H7 (cell line): ENCODE results near the gene PPM1M. TPM values are rescaled to one million over a fixed set of nuclear protein-coding genes. Genes with fewer than 3 reads are reported as not detected.
"Not testable (repeated sequence)": the region's sequence is repeated elsewhere in the genome, so short reads cannot be mapped to it uniquely, and the experiment has no call there.

Experiments
- DNase-seq: peaks from one replicate; pipeline ENCODE4 v3.0.0; 2012
- H3K27me3 ChIP-seq: 2 replicates; pipeline ENCODE4 v1.6.0; 2011; ENCODE audit warnings: mild to moderate bottlenecking, low read length; ENCODE audit not compliant: control insufficient read depth, insufficient read depth
- H3K36me3 ChIP-seq: replicated peaks from 2 replicates; pipeline ENCODE4 v1.5.1; 2011; ENCODE audit warnings: low read length; ENCODE audit not compliant: control insufficient read depth, insufficient read depth
- H3K4me3 ChIP-seq: 2 replicates; pipeline ENCODE4 v1.5.1; 2011; ENCODE audit warnings: low read depth, mild to moderate bottlenecking, control low read depth, low read length, moderate library complexity; ENCODE audit not compliant: insufficient read depth
- total RNA-seq: library from RNA; depleted of rRNA; stranded (reverse); fragments of >200 nt; shearing (Covaris generic); gene quantifications from 2 replicates; pipeline ENCODE4 v1.2.3, GENCODE V29; 2014

The PPM1M gene
- total RNA-seq, 1 experiment from 2014 or later, result 4.5 TPM

DNA sequence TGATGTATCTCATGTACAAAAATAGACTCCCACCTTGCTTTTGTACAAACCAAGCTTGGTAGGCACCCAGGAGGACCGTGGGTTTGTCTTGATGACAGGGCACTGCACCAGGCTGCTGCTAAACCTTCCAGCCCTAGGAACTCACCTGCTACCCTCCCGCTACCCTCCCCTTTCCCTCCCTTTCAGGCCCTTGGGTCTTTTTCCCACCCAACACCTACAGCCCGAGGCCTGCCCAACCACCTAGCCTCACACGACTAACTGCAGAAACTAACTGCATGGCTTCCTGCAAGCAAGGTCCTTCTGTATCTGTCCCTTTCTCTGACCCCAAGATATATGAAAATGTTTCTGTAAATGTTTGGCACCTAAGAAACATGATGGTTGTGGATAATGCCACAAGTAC, 11.1 kb downstream of the PPM1M start:
- Histone ChIP-seq H3K27me3 (no peaks in the 10 kb centered on the region), H3K36me3 (peaks cover 58% of the 10 kb centered on the region), H3K4me3 (no peak overlapping the region)
- no peak for DNase-seq

GRCh38 chr3:52257911-52258310, 12.4 kb downstream of the PPM1M start:
- no peak overlapping the region for H3K4me3 ChIP-seq
- H3K36me3 ChIP-seq, result peaks cover 58% of the 10 kb centered on the region
- DNase-seq, result no peak
- H3K27me3 ChIP-seq, result no peaks in the 10 kb centered on the region

DNA sequence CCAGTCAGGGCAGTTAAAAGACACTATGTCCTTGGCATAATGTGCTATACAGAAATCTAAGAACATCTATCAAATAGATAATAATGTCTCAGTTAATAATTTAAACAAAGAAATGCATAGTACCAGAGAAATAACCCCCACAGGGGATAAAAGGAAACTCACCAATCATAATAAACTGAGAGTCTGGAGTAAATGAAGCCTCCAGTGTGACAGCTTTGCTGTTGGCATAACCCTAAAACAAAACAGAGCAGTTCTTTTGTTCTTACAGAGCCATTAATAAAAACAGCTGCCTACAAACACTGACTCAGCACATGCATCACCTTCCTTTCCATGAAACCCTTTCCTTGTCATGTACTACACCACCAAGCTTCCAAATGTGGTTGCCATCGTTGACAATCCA, 13.5 kb downstream of the PPM1M start:
- no peak for DNase-seq
- H3K27me3 ChIP-seq, result no peaks in the 10 kb centered on the region
- H3K4me3 ChIP-seq, result no peak overlapping the region
- H3K36me3 ChIP-seq, result peaks cover 53% of the 10 kb centered on the region

DNA sequence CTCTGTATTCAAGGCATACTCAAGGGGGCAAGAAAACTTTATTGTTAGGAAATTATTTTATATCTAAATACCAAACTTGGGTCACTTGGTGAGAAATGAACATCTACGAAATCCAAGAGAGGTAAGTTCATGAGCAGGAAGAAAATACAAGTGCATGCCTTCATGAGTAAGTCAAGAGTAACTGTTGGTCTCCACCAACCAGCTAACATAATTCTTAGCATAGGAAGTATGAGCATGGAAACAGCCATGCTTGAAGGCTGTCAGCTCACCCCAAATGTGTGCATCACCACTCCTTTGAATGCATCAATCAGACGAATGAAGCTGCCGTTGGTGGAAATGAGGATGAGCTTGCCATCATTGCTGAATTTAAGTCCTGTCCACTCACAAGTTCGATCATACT, 13.9 kb downstream of the PPM1M start:
- H3K27me3 ChIP-seq, result no peaks in the 10 kb centered on the region
- H3K36me3 ChIP-seq, result peaks cover 52% of the 10 kb centered on the region

GRCh38 chr3:52262447-52262846, 16.9 kb downstream of the PPM1M start:
- Histone ChIP-seq H3K36me3 (peaks cover 42% of the 10 kb centered on the region), H3K27me3 (no peaks in the 10 kb centered on the region), H3K4me3 (no peak overlapping the region)
- DNase-seq, result no peak

More for the DNA sequence above, 13.9 kb downstream of the PPM1M start:
- H3K4me3 ChIP-seq, result no peak overlapping the region
- DNase-seq, result no peak

DNA sequence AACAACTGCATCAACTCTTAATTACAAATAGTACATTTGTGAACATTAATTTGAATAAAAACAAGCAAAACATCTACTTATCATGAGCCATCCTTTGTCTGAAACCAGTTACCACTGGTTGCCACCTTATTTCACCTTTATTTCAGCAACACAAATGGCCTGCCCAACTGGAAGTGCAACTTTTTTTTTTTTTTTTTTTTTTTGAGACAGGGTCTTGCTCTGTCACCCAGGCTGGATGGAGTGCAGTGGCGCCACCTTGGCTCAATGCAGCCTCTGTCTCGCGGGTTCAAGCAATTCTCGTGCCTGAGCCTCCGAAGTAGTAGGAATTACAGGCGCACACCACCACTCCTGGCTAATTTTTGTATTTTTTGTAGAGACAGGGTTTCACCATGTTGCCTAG, 19.8 kb downstream of the PPM1M start:
- peaks cover 24% of the 10 kb centered on the region for H3K36me3 ChIP-seq
- H3K27me3 ChIP-seq, result no peaks in the 10 kb centered on the region
- H3K4me3 ChIP-seq, result no peak overlapping the region
- DNase-seq, result no peak

DNA sequence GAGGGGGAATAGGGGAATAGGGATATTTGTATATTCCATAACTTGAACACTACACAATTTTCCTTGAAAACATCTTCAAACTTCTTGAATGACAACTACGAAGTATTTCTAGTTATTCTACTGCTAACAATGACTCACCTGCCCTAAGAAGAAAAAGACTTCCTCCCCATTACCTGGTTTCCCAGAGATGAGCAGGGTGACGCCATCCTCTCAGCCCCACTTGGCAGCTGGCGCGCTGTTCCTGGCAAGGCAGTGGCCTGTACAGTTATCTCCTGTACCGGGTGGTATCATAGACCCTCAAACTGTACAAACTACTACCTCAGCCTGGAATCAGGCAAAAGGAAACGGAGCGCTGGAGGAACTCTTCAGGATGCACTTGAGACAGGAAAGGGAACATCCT, 22.5 kb downstream of the PPM1M start:
- no peak for DNase-seq
- no peaks in the 10 kb centered on the region for H3K27me3 ChIP-seq
- peaks cover 28% of the 10 kb centered on the region for H3K36me3 ChIP-seq
- no peak overlapping the region for H3K4me3 ChIP-seq

GRCh38 chr3:52269776-52270175, 24.2 kb downstream of the PPM1M start:
- H3K27me3 ChIP-seq, result no peaks in the 10 kb centered on the region
- H3K4me3 ChIP-seq, result no peak overlapping the region
- H3K36me3 ChIP-seq, result peaks cover 22% of the 10 kb centered on the region
- no peak for DNase-seq

DNA sequence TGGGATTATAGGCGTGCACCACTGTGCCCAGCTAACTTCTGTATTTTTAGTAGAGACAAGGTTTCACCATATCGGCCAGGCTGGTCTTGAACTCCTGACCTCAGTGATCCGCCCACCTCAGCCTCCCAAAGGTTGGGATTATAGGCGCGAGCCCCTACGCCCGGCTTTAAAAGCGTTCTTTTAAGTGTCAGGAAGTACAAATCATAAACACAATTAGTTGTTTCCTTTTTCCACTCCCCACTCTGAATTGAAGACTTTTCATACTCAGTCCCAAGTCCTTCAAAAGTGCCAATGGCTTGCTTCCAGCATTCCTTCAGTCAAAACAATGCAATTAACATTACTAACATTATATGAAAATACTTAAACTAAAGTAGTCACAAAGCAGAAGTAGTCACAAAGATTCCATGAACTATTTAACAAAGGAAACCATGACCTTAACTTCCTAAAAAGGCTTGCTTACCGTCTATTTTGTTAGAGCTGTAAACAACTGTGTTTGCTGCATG, 24.7 kb downstream of the PPM1M start:
- no peak for DNase-seq
- no peaks in the 10 kb centered on the region for H3K27me3 ChIP-seq
- peaks cover 22% of the 10 kb centered on the region for H3K36me3 ChIP-seq
- H3K4me3 ChIP-seq, result no peak overlapping the region

DNA sequence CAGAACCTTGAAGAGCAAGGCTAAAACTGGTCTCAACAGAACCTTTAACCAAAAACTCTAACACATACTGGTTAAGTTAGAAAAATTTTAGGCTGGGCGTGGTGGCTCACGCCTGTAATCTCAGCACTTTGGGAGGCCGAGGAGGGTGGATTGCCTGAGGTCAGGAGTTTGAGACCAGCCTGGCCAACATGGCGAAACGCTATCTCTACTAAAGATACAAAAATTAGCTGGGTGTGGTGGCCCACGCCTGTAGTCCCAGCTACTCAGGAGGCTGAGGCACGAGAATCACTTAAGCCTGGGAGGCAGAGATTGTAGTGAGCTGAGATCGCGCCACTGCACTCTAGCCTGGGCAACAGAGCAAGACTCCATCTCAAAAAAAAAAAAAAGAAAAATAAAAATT, 26.6 kb downstream of the PPM1M start:
- H3K4me3 ChIP-seq, H3K27me3 ChIP-seq, DNase-seq: not testable (repeated sequence)
- peaks cover 15% of the 10 kb centered on the region for H3K36me3 ChIP-seq

- Histone ChIP-seq H3K36me3 (peaks cover 12% of the 10 kb centered on the region), H3K4me3 (no peak overlapping the region), H3K27me3 (no peaks in the 10 kb centered on the region)
- DNase-seq, result no peak
These were observed 27.3 kb downstream of the PPM1M start for GRCh38 chr3:52272831-52273230.

DNA sequence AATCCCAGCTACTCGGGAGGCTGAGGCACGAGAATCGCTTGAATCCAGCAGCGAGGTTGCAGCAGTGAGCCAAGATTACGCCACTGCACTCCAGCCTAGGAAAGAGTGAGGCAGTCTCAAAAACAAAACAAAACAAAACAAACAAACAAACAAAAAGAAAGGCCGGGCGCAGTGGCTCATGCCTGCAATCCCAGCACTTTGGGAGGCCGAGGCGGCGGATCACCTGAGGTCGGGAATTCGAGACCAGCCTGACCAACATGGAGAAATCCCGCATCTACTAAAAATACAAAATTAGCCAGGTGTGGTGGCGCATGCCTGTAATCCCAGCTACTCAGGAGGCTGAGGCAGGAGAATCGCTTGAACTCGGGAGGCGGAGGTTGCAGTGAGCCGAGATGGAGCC, 29.2 kb downstream of the PPM1M start:
- not testable (repeated sequence) for H3K4me3 ChIP-seq, H3K27me3 ChIP-seq, DNase-seq, H3K36me3 ChIP-seq

GRCh38 chr3:52277071-52277964, 31.8 kb downstream of the PPM1M start:
- Histone ChIP-seq H3K27me3 (no peaks in the 10 kb centered on the region), H3K4me3 (peak overlapping the region; percentile 91), H3K36me3 (peaks cover 3% of the 10 kb centered on the region)
- peak; percentile 79 for DNase-seq

DNA sequence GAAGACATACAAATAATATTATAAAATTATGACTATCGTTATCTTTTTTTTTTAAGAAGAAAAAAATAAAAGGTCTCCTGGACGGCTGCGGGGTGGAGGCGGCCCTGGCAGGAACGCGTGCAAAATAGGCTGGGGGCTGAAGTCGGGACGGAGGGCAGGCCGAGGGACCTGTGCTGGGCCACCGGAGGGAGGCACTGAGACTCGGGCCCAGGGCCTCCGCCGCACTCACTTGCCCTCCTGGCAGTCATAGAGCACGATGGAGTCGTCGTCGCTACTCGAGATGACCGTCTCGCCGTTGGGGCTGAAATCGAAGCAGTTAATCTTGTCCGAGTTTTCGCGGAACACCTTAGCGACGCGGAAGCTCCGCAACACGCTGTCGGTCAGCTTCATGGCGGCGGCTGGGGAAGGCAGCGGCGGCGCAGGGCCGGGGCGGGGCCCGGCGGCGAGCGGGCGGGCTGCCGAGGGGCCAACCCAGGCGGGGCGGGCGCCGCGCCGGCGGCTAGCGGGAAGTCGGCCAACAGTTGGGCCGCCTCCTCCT, 32.5 kb downstream of the PPM1M start:
- peak overlapping the region; percentile 91 for H3K4me3 ChIP-seq
- DNase-seq, result peak; percentile 89
- no peaks in the 10 kb centered on the region for H3K36me3 ChIP-seq
- no peaks in the 10 kb centered on the region for H3K27me3 ChIP-seq

DNA sequence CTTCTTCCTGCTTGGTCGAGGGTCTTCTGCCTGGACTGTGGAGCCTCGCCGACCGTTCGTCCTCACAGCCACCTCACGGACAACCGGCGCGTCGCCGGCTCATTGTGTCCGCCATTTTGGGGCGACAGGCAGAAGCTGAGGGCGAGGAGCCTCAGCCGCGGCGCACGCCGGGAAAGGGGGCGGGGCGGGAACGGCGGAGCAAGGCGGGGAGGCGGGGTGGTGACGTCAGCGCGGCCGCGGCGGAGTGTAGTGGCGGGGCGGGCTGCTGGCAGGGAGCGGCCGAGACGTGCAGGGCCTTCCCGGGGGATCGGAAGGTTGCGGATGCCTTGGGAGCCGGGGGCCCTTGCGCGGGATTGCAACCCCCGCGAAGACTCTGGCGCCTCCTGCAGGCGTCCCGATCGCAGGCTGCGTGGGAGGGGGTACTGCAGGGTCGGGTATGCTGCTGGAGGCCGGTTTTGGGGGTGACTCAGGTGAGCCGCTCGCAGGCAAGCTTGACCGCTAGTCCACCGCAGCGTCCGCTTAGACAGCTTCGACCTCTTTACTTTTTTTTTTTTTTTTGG, 33.0 kb downstream of the PPM1M start, which contains the start of gene WDR82:
TSS of gene WDR82 (minus strand) at position 140 of the 560 bp plus-strand sequence. CDS start 288 bp downstream, outside the sequence.
- Histone ChIP-seq H3K4me3 (peak within 1 kb of the TSS; percentile 91), H3K36me3 (no peaks in the 10 kb centered on the region; the same call in 1 of the 2 replicates), H3K27me3 (no peaks in the 10 kb centered on the region)
- DNase-seq, result peak; percentile 99
